Mesenchymal stem cell (in vitro differentiated cells and primary cell): ENCODE data around the gene LGALS12.

Experiments
- DNase-seq: peaks from one replicate; pipeline ENCODE4 v3.0.0-alpha.2; 2013
- H2AFZ ChIP-seq: one replicate; pipeline ENCODE4 v1.6.1; 2013; ENCODE audit warnings: low read depth, mild to moderate bottlenecking, control low read depth, inconsistent platforms, low read length, moderate library complexity
- H2AK5ac ChIP-seq: 2 replicates; pipeline ENCODE4 v1.6.1; 2013; ENCODE audit warnings: low read length, moderate library complexity, mild to moderate bottlenecking, inconsistent platforms; ENCODE audit not compliant: severe bottlenecking
- H2BK120ac ChIP-seq: one replicate; pipeline ENCODE4 v1.6.1; 2013; ENCODE audit warnings: low read depth, mild to moderate bottlenecking, inconsistent platforms, low read length, moderate library complexity
- H2BK12ac ChIP-seq, 2 experiments: one replicate each; pipeline ENCODE4 v1.6.1; 2013; ENCODE audit warnings: inconsistent platforms in 2 of 2, low read length in 2 of 2, mild to moderate bottlenecking in 2 of 2, moderate library complexity in 2 of 2, control low read depth in 1 of 2
- H2BK15ac ChIP-seq: one replicate; pipeline ENCODE4 v1.6.1; 2013; ENCODE audit warnings: mild to moderate bottlenecking, low read depth, inconsistent platforms; ENCODE audit not compliant: poor library complexity, severe bottlenecking
- H2BK5ac ChIP-seq: 2 replicates; pipeline ENCODE4 v1.6.1; 2013; ENCODE audit warnings: low read depth, mild to moderate bottlenecking, low read length, control low read depth, inconsistent platforms; ENCODE audit not compliant: poor library complexity, severe bottlenecking
- H3K14ac ChIP-seq, 2 experiments: one replicate each; pipeline ENCODE4 v1.6.1; 2013; ENCODE audit warnings: inconsistent platforms in 2 of 2, low read length in 2 of 2, control low read depth in 1 of 2, mild to moderate bottlenecking in 1 of 2, moderate library complexity in 1 of 2
- H3K18ac ChIP-seq, 2 experiments: one replicate each; pipeline ENCODE4 v1.6.1; 2013; ENCODE audit warnings: inconsistent platforms in 2 of 2, low read length in 2 of 2, control low read depth in 1 of 2, low read depth in 1 of 2, mild to moderate bottlenecking in 1 of 2
- H3K23ac ChIP-seq, 2 experiments: one replicate each; pipeline ENCODE4 v1.6.1; 2013; ENCODE audit warnings: inconsistent platforms in 2 of 2, low read length in 2 of 2, mild to moderate bottlenecking in 2 of 2, moderate library complexity in 2 of 2, control low read depth in 1 of 2
- H3K27ac ChIP-seq: 2 replicates; pipeline ENCODE4 v1.5.1; 2013; ENCODE audit warnings: mild to moderate bottlenecking, moderate library complexity, low read length, control low read depth, inconsistent platforms; ENCODE audit not compliant: poor library complexity, severe bottlenecking
- H3K27me3 ChIP-seq, 2 experiments: 2 replicates each; pipeline versions ENCODE4 v1.6.1 to v1.7.0; 2013; ENCODE audit warnings: low read length in 2 of 2, mild to moderate bottlenecking in 2 of 2, moderate library complexity in 2 of 2, control low read depth in 1 of 2, inconsistent platforms in 1 of 2; ENCODE audit not compliant: control insufficient read depth in 1 of 2, insufficient read depth in 1 of 2
- H3K36me3 ChIP-seq, 2 experiments: 2 replicates each; pipeline versions ENCODE4 v1.6.1 to v1.7.0; 2013; ENCODE audit warnings: low read length in 2 of 2, control low read depth in 1 of 2, inconsistent platforms in 1 of 2, low read depth in 1 of 2, mild to moderate bottlenecking in 1 of 2; ENCODE audit not compliant: insufficient read depth in 2 of 2, control insufficient read depth in 1 of 2
- H3K4ac ChIP-seq, 2 experiments: one replicate each; pipeline ENCODE4 v1.6.1; 2013; ENCODE audit warnings: inconsistent platforms in 2 of 2, low read length in 2 of 2, mild to moderate bottlenecking in 2 of 2, moderate library complexity in 2 of 2, control low read depth in 1 of 2, low read depth in 1 of 2
- H3K4me1 ChIP-seq: 2 replicates; pipeline ENCODE4 v1.6.1; 2013; ENCODE audit warnings: low read depth, low read length, control low read depth; ENCODE audit not compliant: control insufficient read depth, insufficient read depth
- H3K4me2 ChIP-seq: 2 replicates; pipeline ENCODE4 v1.6.1; 2013; ENCODE audit warnings: low read length, mild to moderate bottlenecking, inconsistent platforms; ENCODE audit not compliant: poor library complexity, severe bottlenecking
- H3K4me3 ChIP-seq, 2 experiments: 2 replicates each; pipeline versions ENCODE4 v1.5.1 to v1.7.0; 2013; ENCODE audit warnings: low read length in 2 of 2, mild to moderate bottlenecking in 2 of 2, control low read depth in 1 of 2, low read depth in 1 of 2; ENCODE audit not compliant: insufficient read depth in 1 of 2
- H3K79me1 ChIP-seq: replicated peaks from 2 replicates; pipeline ENCODE4 v1.6.1; 2013; ENCODE audit warnings: mild to moderate bottlenecking, control low read depth, low read length, inconsistent platforms; ENCODE audit not compliant: poor library complexity, severe bottlenecking
- H3K9ac ChIP-seq: 2 replicates; pipeline ENCODE4 v1.7.0; 2013; ENCODE audit warnings: mild to moderate bottlenecking, low read length, moderate library complexity
- H3K9me3 ChIP-seq: 2 replicates; pipeline ENCODE4 v1.7.0; 2013; ENCODE audit warnings: mild to moderate bottlenecking, low read length; ENCODE audit not compliant: control insufficient read depth
- H4K8ac ChIP-seq: one replicate; pipeline ENCODE4 v1.6.1; 2013; ENCODE audit warnings: inconsistent platforms, mild to moderate bottlenecking, low read length, moderate library complexity
- H4K91ac ChIP-seq: one replicate; pipeline ENCODE4 v1.6.1; 2013; ENCODE audit warnings: mild to moderate bottlenecking, low read length, inconsistent platforms
- WGBS: methylation state at CpG from one replicate; pipeline ENCODE4 v1.1.7; 2013; ENCODE audit warnings: mixed read lengths; 5-methylcytosine and 5-hydroxymethylcytosine counted together

The LGALS12 gene

DNA sequence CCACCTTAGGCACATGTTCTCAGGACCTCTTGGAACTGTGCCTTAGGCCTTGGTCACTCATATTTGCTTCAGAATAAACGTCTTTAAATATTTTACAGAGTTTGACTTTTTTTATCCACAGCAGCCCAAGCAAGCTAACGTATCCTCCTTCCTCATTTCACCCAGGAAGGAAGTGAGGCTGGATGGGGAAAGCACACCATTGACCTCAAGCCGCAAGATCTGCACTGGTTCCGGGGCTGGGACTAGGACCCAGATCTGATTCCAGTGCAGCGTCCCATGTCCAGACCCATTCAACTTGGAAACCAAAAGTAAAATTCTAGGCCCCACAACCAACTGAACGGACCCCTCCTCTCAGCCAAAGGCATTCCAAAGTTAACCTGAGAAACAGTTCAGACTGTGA, 2.4 kb upstream of the LGALS12 start:
- no peak overlapping the region for H2AK5ac ChIP-seq
- no peak overlapping the region for H3K4me2 ChIP-seq
- no peak overlapping the region for H4K91ac ChIP-seq
- H2BK5ac ChIP-seq: no peak overlapping the region
- H3K14ac ChIP-seq: no peak overlapping the region
- H3K79me1 ChIP-seq: no peaks in the 10 kb centered on the region
- H3K4ac ChIP-seq: no peak overlapping the region
- H3K18ac ChIP-seq: no peak overlapping the region
- no peak overlapping the region for H3K27ac ChIP-seq
- H3K4me1 ChIP-seq: peaks cover 15% of the 10 kb centered on the region
- H3K9ac ChIP-seq: no peak overlapping the region
- H3K9me3 ChIP-seq: peaks cover 25% of the 10 kb centered on the region
- H4K8ac ChIP-seq: no peak overlapping the region
- H3K4me3 ChIP-seq: no peak overlapping the region
- no peak overlapping the region for H2AFZ ChIP-seq
- H2BK12ac ChIP-seq: no peak overlapping the region
- H2BK15ac ChIP-seq: no peak overlapping the region
- no peak overlapping the region for H2BK120ac ChIP-seq
- H3K36me3 ChIP-seq: no peaks in the 10 kb centered on the region
- 76% methylated on average over 5 of the region's 6 CpGs for WGBS
- H3K27me3 ChIP-seq: no peaks in the 10 kb centered on the region
- DNase-seq: no peak
- H3K23ac ChIP-seq: no peak overlapping the region

GRCh38 chr11:63504054-63504453, 1.8 kb upstream of the LGALS12 start:
- Histone ChIP-seq H3K27ac (no peak overlapping the region), H3K18ac (no peak overlapping the region), H3K4me2 (no peak overlapping the region), H2BK120ac (no peak overlapping the region), H3K9ac (no peak overlapping the region), H2AK5ac (no peak overlapping the region), H3K4ac (no peak overlapping the region), H4K91ac (no peak overlapping the region), H3K14ac (no peak overlapping the region), H3K4me1 (peaks cover 15% of the 10 kb centered on the region), H4K8ac (no peak overlapping the region), H3K27me3 (no peaks in the 10 kb centered on the region), H3K79me1 (no peaks in the 10 kb centered on the region), H2BK15ac (no peak overlapping the region), H2BK5ac (no peak overlapping the region), H3K36me3 (no peaks in the 10 kb centered on the region), H3K23ac (no peak overlapping the region), H3K4me3 (no peak overlapping the region), H2AFZ (no peak overlapping the region), H2BK12ac (no peak overlapping the region), H3K9me3 (peaks cover 22% of the 10 kb centered on the region)
- DNase-seq: no peak
- WGBS: 56% methylated on average over 1 of the region's 1 CpG

- Histone ChIP-seq H3K27ac (no peak overlapping the region), H3K9me3 (peaks cover 13% of the 10 kb centered on the region), H2AFZ (no peak overlapping the region), H3K18ac (no peak overlapping the region), H3K36me3 (no peaks in the 10 kb centered on the region), H2BK120ac (no peak overlapping the region), H3K4me1 (peaks cover 15% of the 10 kb centered on the region), H3K9ac (no peak overlapping the region), H2BK12ac (no peak overlapping the region), H3K23ac (no peak overlapping the region), H2AK5ac (no peak overlapping the region), H4K91ac (no peak overlapping the region), H2BK15ac (no peak overlapping the region), H3K27me3 (no peaks in the 10 kb centered on the region), H3K79me1 (no peaks in the 10 kb centered on the region), H4K8ac (no peak overlapping the region), H2BK5ac (no peak overlapping the region), H3K4ac (no peak overlapping the region), H3K14ac (no peak overlapping the region), H3K4me2 (no peak overlapping the region), H3K4me3 (no peak overlapping the region)
- 70% methylated on average over 3 of the region's 4 CpGs for WGBS
- DNase-seq: no peak
Observed at GRCh38 chr11:63504933-63505586, 824 bp upstream of the LGALS12 start.

- no peak overlapping the region for H3K23ac ChIP-seq
Observed at GRCh38 chr11:63506876-63507275, 992 bp downstream of the LGALS12 start.

More at GRCh38 chr11:63506876-63507275, 992 bp downstream of the LGALS12 start:
- H3K4me1 ChIP-seq: peaks cover 29% of the 10 kb centered on the region
- no peak overlapping the region for H3K27ac ChIP-seq
- H3K36me3 ChIP-seq: no peaks in the 10 kb centered on the region
- no peak overlapping the region for H3K4ac ChIP-seq
- H2BK15ac ChIP-seq: no peak overlapping the region
- DNase-seq: no peak
- no peak overlapping the region for H2AFZ ChIP-seq
- H2BK120ac ChIP-seq: no peak overlapping the region
- no peak overlapping the region for H2BK12ac ChIP-seq
- H2AK5ac ChIP-seq: no peak overlapping the region
- no peaks in the 10 kb centered on the region for H3K27me3 ChIP-seq
- H3K79me1 ChIP-seq: no peaks in the 10 kb centered on the region
- H3K4me2 ChIP-seq: no peak overlapping the region
- no peak overlapping the region for H3K18ac ChIP-seq
- no peak overlapping the region for H4K91ac ChIP-seq
- 100% methylated on average over 2 of the region's 2 CpGs for WGBS
- no peak overlapping the region for H3K4me3 ChIP-seq
- H4K8ac ChIP-seq: no peak overlapping the region
- no peak overlapping the region for H3K9ac ChIP-seq
- H2BK5ac ChIP-seq: no peak overlapping the region
- no peaks in the 10 kb centered on the region for H3K9me3 ChIP-seq
- H3K14ac ChIP-seq: no peak overlapping the region
